HEK293T (cell line): ENCODE measurements around the gene DHRS3.
"Not testable (repeated sequence)": the region's sequence is repeated elsewhere in the genome, so short reads cannot be mapped to it uniquely, and the experiment has no call there.

ENCODE experiments used
- CTCF ChIA-PET: fragments of 350-600 bp; formaldehyde crosslinking; extraction: SDS; loops from one replicate; lab custom pipeline; 2021; ENCODE audit warnings: antibody characterized with exemption, inconsistent platforms; lab: Yijun Ruan, JAX
- POLR2A ChIA-PET: fragments of 350-600 bp; formaldehyde crosslinking; extraction: SDS; loops from one replicate; lab custom pipeline; 2020; ENCODE audit warnings: antibody characterized with exemption, inconsistent platforms; lab: Yijun Ruan, JAX
- DNase-seq: peaks from one replicate; pipeline ENCODE4 v3.0.0; 2012; ENCODE audit warnings: mixed read lengths; ENCODE audit errors: extremely low spot score
- ARNT ChIP-seq: fragments of 450-650 bp; IDR thresholded peaks from 2 replicates; pipeline ENCODE4 v1.6.1; 2017; ENCODE audit warnings: mild to moderate bottlenecking
- BHLHE40 ChIP-seq: fragments of 450-650 bp; IDR thresholded peaks from 2 replicates; pipeline ENCODE4 v1.6.1; 2016; ENCODE audit warnings: mild to moderate bottlenecking, moderate library complexity, borderline replicate concordance
- CTBP1 ChIP-seq: fragments of 450-650 bp; IDR thresholded peaks from 2 replicates; pipeline ENCODE4 v1.6.1; 2016; ENCODE audit warnings: borderline replicate concordance
- ELF4 ChIP-seq: fragments of 450-650 bp; IDR thresholded peaks from 2 replicates; pipeline ENCODE4 v1.6.1; 2017; ENCODE audit warnings: antibody characterized with exemption
- FOXA1 ChIP-seq: fragments of 450-650 bp; IDR thresholded peaks from 2 replicates; pipeline ENCODE4 v1.6.1; 2016; ENCODE audit warnings: mild to moderate bottlenecking
- FOXK2 ChIP-seq: fragments of 450-650 bp; IDR thresholded peaks from 2 replicates; pipeline ENCODE4 v1.6.1; 2016; ENCODE audit warnings: mild to moderate bottlenecking
- FOXM1 ChIP-seq: fragments of 450-650 bp; IDR thresholded peaks from 2 replicates; pipeline ENCODE4 v1.6.1; 2017; ENCODE audit warnings: mild to moderate bottlenecking, borderline replicate concordance
- HDGF ChIP-seq: fragments of 450-650 bp; IDR thresholded peaks from 2 replicates; pipeline ENCODE4 v1.6.1; 2017; ENCODE audit warnings: antibody characterized with exemption, borderline replicate concordance
- L3MBTL2 ChIP-seq: fragments of 450-650 bp; conservative IDR thresholded peaks from 2 replicates; pipeline ENCODE4 v1.6.1; 2016; ENCODE audit warnings: mild to moderate bottlenecking
- LEF1 ChIP-seq: fragments of 450-650 bp; IDR thresholded peaks from 2 replicates; pipeline ENCODE4 v1.6.1; 2017; ENCODE audit warnings: mild to moderate bottlenecking, borderline replicate concordance
- NFRKB ChIP-seq: fragments of 450-650 bp; IDR thresholded peaks from 2 replicates; pipeline ENCODE4 v1.6.1; 2016; ENCODE audit warnings: mild to moderate bottlenecking, moderate library complexity
- SP1 ChIP-seq: fragments of 450-650 bp; IDR thresholded peaks from 2 replicates; pipeline ENCODE4 v1.6.1; 2017
- SUZ12 ChIP-seq: fragments of 450-650 bp; IDR thresholded peaks from 2 replicates; pipeline ENCODE4 v1.6.1; 2016; ENCODE audit warnings: mild to moderate bottlenecking
- TARDBP ChIP-seq: fragments of 450-650 bp; IDR thresholded peaks from 2 replicates; pipeline ENCODE4 v1.6.1; 2016
- ZNF384 ChIP-seq: fragments of 450-650 bp; IDR thresholded peaks from 2 replicates; pipeline ENCODE4 v1.6.1; 2016
- TF ChIP-seq, protein P1 (sequence below): fragments of 450-650 bp; IDR thresholded peaks from 2 replicates; pipeline ENCODE4 v1.6.1; 2016

The DHRS3 gene

GRCh38 chr1:12658531-12659453, 40.8 kb upstream of the DHRS3 start:
- no peak for TF ChIP-seq LEF1
- no peak for TF ChIP-seq TARDBP
- TF ChIP-seq L3MBTL2 = peak; percentile 63; the same call in 1 of the 2 replicates
- no peak for TF ChIP-seq ARNT
- ChIA-PET CTCF (interaction anchor here (0.6 to 1.4 kb wide), 10 partner anchors 9 to 380 kb away, joined by 3 to 14 read pairs (median 4); partner anchors contain the start of gene HNRNPCL1), POLR2A (no interaction called here)
- peak; percentile 92 for DNase-seq

GRCh38 chr1:12657885-12658512, 40.0 kb upstream of the DHRS3 start:
- DNase-seq, POLR2A ChIA-PET: not testable (repeated sequence)
- CTCF ChIA-PET = interaction anchor here (0.8 to 1.4 kb wide), 4 partner anchors 8 to 263 kb away, joined by 3 to 14 read pairs (median 4); no protein-coding TSS in a partner anchor

GRCh38 chr1:12657060-12657884, 39.3 kb upstream of the DHRS3 start:
- no peak for TF ChIP-seq SUZ12
- no peak for TF ChIP-seq ARNT
- no peak for TF ChIP-seq SP1
- TF ChIP-seq FOXA1 = no peak
- TF ChIP-seq HDGF = no peak
- no peak for TF ChIP-seq ZNF384
- TF ChIP-seq, protein P1, sequence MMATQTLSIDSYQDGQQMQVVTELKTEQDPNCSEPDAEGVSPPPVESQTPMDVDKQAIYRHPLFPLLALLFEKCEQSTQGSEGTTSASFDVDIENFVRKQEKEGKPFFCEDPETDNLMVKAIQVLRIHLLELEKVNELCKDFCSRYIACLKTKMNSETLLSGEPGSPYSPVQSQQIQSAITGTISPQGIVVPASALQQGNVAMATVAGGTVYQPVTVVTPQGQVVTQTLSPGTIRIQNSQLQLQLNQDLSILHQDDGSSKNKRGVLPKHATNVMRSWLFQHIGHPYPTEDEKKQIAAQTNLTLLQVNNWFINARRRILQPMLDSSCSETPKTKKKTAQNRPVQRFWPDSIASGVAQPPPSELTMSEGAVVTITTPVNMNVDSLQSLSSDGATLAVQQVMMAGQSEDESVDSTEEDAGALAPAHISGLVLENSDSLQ = no peak
- no peak for TF ChIP-seq FOXM1
- no peak for TF ChIP-seq LEF1
- TF ChIP-seq ELF4 = no peak
- no peak for TF ChIP-seq CTBP1
- TF ChIP-seq TARDBP = no peak
- no peak for TF ChIP-seq BHLHE40
- no peak for TF ChIP-seq NFRKB
- no peak for TF ChIP-seq FOXK2
- no peak for TF ChIP-seq L3MBTL2
- POLR2A ChIA-PET = interaction anchor here (1.1 kb wide), 1 partner anchor 38 kb away, joined by 3 read pairs; no protein-coding TSS in a partner anchor
- CTCF ChIA-PET = interaction anchor here (1.1 kb wide), 1 partner anchor 385 kb away, joined by 5 read pairs; no protein-coding TSS in a partner anchor
- no peak for DNase-seq

- ChIA-PET POLR2A (interaction anchor here (1.1 kb wide), 1 partner anchor 38 kb away, joined by 3 read pairs; no protein-coding TSS in a partner anchor), CTCF (interaction anchor here (1.1 kb wide), 1 partner anchor 384 kb away, joined by 5 read pairs; no protein-coding TSS in a partner anchor)
- no peak for TF ChIP-seq NFRKB
- TF ChIP-seq TARDBP = no peak
- no peak for TF ChIP-seq ARNT
- no peak for TF ChIP-seq L3MBTL2
These were observed 38.6 kb upstream of the DHRS3 start for GRCh38 chr1:12656575-12656974.

DNA sequence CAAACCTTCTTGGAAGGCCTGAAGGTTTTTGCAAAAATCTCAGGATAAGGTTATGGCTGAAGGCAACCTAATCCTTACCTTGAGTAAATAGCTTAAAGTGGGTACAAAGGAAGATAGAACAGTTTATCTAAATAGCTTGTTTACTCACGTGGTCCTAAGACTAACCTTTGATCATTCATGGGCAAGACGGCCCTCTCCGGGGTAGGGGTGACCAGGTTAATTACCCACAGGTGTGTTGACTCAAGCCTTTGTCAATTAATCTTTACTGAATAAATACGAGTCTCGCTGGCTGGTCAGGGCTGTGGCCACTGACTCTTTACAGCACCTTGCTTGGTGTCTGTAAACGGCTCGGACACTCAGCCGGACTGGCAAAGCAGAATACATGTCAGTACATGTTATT, 36.6 kb upstream of the DHRS3 start:
- ChIA-PET POLR2A (no interaction called here), CTCF (no interaction called here)
- no peak for DNase-seq
- no peak for TF ChIP-seq TARDBP
- TF ChIP-seq ZNF384 = no peak

More at GRCh38 chr1:12656575-12656974, 38.6 kb upstream of the DHRS3 start:
- DNase-seq = no peak

GRCh38 chr1:12654004-12654567, 36.1 kb upstream of the DHRS3 start:
- ChIA-PET CTCF (no interaction called here), POLR2A (no interaction called here)
- DNase-seq = no peak
- no peak for TF ChIP-seq ELF4
- no peak for TF ChIP-seq FOXA1
- no peak for TF ChIP-seq FOXM1
- no peak for TF ChIP-seq ARNT
- TF ChIP-seq, protein P1 = no peak
- no peak for TF ChIP-seq HDGF
- no peak for TF ChIP-seq LEF1
- TF ChIP-seq SUZ12 = no peak
- no peak for TF ChIP-seq TARDBP
- no peak for TF ChIP-seq NFRKB
- TF ChIP-seq ZNF384 = no peak
- TF ChIP-seq BHLHE40 = no peak
- TF ChIP-seq L3MBTL2 = no peak
